Lower leg skin (tissue), 3 donors: ENCODE measurements around the gene MATCAP1.

Experiments
- POLR2A ChIP-seq, 2 donors: fragments of 450-650 bp; IDR thresholded peaks; one replicate each; pipeline ENCODE4 v1.6.1; 2016 to 2017; ENCODE audit warnings: antibody characterized with exemption in 2 of 2, mild to moderate bottlenecking in 1 of 2, moderate library complexity in 1 of 2
- TF ChIP-seq, protein P1 (sequence below), 3 donors: fragments of 450-650 bp; IDR thresholded peaks; one replicate each; pipeline ENCODE4 v1.5.1; 2016; ENCODE audit warnings: antibody characterized with exemption in 3 of 3, mild to moderate bottlenecking in 3 of 3, moderate library complexity in 2 of 3

DNA sequence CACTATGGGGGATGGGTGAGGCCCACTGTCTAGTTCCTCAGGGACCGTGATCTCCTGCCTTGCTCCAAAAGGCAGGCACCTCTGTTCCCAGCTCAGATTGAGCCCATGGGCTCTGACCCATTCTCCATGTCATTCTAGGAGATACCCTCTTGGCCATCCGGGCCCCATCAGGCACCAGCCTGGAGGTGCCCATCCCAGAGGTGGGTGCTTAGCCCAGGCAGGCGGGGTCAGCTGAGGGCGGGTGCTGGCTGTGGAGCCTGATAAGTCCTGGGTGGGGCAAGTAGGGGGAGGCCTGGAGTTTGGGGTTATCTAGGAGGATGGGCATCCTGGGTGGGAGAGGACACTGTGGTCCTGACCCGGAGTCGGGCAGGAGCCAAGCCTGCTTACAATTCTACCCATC is 10.5 kb upstream of the MATCAP1 start:
- TF ChIP-seq, protein P1, sequence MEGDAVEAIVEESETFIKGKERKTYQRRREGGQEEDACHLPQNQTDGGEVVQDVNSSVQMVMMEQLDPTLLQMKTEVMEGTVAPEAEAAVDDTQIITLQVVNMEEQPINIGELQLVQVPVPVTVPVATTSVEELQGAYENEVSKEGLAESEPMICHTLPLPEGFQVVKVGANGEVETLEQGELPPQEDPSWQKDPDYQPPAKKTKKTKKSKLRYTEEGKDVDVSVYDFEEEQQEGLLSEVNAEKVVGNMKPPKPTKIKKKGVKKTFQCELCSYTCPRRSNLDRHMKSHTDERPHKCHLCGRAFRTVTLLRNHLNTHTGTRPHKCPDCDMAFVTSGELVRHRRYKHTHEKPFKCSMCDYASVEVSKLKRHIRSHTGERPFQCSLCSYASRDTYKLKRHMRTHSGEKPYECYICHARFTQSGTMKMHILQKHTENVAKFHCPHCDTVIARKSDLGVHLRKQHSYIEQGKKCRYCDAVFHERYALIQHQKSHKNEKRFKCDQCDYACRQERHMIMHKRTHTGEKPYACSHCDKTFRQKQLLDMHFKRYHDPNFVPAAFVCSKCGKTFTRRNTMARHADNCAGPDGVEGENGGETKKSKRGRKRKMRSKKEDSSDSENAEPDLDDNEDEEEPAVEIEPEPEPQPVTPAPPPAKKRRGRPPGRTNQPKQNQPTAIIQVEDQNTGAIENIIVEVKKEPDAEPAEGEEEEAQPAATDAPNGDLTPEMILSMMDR (IDR thresholded peaks at IDR 0.05): no peak
- TF ChIP-seq POLR2A (IDR thresholded peaks at IDR 0.05): no peak
